ENCODE results near the gene UVRAG.

Gene UVRAG

DNA sequence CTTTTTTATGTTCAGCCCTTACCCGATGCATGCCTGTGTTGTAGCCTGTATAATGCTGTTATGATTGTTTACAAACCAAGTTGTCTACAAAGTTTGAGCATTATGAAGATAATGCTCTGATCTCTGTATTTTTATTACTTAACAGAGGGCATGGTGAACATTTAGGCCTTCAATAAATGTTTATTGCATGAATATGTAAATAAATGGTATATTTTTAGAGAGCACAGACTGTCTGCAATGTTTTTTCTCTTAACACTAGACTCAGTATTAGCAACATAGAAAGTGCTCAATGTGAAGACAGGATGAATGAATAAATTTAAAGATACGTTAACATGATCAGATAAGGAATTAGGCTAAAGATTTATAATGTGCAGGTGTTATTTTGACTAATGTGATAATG is 130.9 kb downstream of the UVRAG start:
- H3K36me3 ChIP-seq (ENCODE audit: control insufficient read depth, insufficient read depth, low read length): no peaks in the 10 kb centered on the region
- no peak overlapping the region for H3K4me3 ChIP-seq (replicated peaks; ENCODE audit: low read depth, low read length)
- no peaks in the 10 kb centered on the region for H3K27me3 ChIP-seq (replicated peaks; ENCODE audit: control insufficient read depth, insufficient read depth, low read length)
- TF ChIP-seq, protein P1, sequence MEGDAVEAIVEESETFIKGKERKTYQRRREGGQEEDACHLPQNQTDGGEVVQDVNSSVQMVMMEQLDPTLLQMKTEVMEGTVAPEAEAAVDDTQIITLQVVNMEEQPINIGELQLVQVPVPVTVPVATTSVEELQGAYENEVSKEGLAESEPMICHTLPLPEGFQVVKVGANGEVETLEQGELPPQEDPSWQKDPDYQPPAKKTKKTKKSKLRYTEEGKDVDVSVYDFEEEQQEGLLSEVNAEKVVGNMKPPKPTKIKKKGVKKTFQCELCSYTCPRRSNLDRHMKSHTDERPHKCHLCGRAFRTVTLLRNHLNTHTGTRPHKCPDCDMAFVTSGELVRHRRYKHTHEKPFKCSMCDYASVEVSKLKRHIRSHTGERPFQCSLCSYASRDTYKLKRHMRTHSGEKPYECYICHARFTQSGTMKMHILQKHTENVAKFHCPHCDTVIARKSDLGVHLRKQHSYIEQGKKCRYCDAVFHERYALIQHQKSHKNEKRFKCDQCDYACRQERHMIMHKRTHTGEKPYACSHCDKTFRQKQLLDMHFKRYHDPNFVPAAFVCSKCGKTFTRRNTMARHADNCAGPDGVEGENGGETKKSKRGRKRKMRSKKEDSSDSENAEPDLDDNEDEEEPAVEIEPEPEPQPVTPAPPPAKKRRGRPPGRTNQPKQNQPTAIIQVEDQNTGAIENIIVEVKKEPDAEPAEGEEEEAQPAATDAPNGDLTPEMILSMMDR (IDR thresholded peaks at IDR 0.05; ENCODE audit: insufficient read depth, low read length, poor library complexity, severe bottlenecking): no peak
- no peak for DNase-seq (ENCODE audit: extremely low read depth, insufficient read length)

DNA sequence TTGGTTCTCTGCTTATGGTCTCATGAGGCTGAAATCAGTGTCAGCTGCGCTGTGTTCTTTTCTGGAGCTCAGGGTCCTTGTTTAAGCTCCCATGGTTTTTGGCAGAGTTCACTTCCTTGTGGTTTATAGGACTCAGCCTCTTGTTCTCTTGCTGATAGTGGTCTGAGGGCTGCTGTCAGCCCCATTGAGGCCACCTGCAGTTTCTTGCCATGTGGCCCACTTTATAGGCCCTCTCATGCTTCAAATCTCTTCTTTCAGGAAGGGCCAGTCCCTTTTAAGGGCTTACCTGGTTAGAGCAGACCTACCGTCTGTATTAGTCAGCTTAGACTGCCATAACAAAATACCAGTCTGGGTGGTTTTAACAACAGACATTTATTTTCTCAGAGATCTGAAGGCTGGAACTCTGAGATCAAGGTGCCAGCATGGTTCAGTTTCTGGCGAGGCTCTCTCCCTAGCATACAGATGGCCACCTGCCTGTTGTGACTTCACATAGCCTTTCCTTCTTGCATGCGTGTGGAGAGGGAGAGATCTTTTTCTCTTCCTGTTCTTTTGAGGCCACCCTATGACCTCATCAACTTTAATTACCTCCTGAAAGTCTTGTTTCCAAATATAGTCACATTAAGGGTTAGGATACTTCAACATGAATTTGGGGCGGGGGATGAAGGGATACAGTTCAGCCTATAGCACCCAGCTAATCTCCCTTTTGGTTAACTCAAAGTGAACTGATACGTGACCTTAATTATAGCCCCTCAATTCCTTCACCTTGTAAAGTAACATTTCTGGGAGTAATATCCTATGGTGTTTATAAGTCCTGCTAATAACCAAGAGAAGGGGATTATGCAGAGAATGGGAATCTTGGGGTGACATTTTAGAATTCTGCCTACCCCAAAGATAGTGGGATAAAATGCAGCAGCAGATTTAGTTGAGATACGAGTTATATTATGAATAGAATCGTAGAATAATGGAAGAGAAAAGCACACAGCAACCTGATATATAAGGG is 131.8 kb downstream of the UVRAG start:
- TF ChIP-seq, protein P1 (IDR thresholded peaks at IDR 0.05; ENCODE audit: insufficient read depth, low read length, poor library complexity, severe bottlenecking): no peak

DNA sequence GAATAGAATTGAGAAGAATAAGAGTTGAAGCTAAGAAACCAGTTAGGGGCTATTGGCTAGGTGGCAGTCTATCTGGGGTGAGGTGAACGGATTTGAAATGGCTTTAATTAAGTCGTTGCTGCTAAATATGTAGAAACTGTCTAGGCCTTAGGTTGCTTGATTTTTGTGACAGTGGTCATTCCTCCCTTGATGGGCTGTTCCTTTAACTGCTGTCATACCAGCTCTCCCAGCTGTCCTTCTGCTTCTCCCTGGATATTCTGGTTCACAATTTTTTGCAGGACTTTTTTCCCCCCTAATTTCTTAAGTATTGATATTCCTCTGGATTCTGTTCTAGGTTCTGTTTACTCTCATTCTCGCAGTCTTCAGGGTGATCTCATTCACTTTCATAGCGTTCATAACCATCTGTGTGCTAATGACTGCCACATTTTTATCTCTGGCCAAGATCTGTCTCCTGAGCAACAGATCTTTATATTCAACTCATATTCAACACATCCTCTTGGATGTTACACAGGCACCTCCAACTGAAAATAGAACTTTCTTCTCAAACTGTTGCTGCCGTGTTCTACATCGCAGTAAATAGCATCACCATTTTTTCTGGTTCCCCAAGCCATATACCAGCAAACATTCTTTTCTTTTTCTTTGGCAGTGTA is 134.1 kb downstream of the UVRAG start:
- no peak overlapping the region for H3K4me3 ChIP-seq (replicated peaks; ENCODE audit: low read depth, low read length)
- DNase-seq (ENCODE audit: extremely low read depth, insufficient read length): no peak
- H3K27me3 ChIP-seq (replicated peaks; ENCODE audit: control insufficient read depth, insufficient read depth, low read length): no peaks in the 10 kb centered on the region
- TF ChIP-seq, protein P1 (IDR thresholded peaks at IDR 0.05; ENCODE audit: insufficient read depth, low read length, poor library complexity, severe bottlenecking): no peak
- no peaks in the 10 kb centered on the region for H3K36me3 ChIP-seq (ENCODE audit: control insufficient read depth, insufficient read depth, low read length)

More for the DNA sequence above, 131.8 kb downstream of the UVRAG start:
- Histone ChIP-seq H3K36me3 (ENCODE audit: control insufficient read depth, insufficient read depth, low read length) (no peaks in the 10 kb centered on the region), H3K4me3 (replicated peaks; ENCODE audit: low read depth, low read length) (no peak overlapping the region), H3K27me3 (replicated peaks; ENCODE audit: control insufficient read depth, insufficient read depth, low read length) (no peaks in the 10 kb centered on the region)
- DNase-seq (ENCODE audit: extremely low read depth, insufficient read length): no peak

DNA sequence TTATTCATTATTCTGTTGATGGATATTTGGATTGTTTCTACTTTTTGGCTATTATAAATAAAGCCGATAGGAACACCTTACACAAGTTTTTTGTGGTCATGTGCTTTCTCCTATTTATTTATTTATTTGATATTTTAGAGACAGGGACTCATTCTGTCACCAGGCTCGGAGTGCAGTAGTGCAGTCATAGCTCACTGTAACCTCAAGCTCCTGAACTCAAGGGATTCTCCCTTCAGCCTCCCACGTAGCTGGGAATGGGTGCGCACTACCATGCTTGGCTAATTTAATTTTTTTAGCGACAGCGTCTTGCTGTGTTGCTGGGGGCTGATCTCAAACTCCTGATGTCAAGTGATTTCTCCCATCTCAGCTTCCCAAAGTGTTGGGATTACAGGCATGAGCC is 135.1 kb downstream of the UVRAG start:
- Histone ChIP-seq H3K36me3 (ENCODE audit: control insufficient read depth, insufficient read depth, low read length) (no peaks in the 10 kb centered on the region; the same call in 1 of the 2 replicates), H3K4me3 (replicated peaks; ENCODE audit: low read depth, low read length) (no peak overlapping the region), H3K27me3 (replicated peaks; ENCODE audit: control insufficient read depth, insufficient read depth, low read length) (no peaks in the 10 kb centered on the region)
- DNase-seq (ENCODE audit: extremely low read depth, insufficient read length): no peak
- TF ChIP-seq, protein P1 (IDR thresholded peaks at IDR 0.05; ENCODE audit: insufficient read depth, low read length, poor library complexity, severe bottlenecking): no peak

DNA sequence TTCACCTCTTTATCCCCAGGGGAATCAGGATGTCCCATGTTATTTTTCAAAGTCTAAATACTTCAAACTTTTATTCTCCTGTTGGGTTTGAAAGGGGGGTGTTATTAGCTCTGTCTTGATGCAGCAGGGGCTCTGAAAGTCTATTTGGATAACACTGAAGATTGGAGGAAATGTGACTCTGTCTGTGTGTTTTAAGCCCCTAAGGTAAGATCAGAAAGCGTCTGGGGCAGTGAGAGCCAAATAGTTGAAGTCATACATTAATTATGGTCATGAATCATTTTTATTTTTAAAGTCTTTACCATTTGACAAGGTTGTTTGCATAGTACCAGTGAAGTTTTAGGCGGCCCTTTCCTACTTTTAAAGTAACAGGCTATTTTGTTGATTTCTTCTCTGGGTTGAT is 139.0 kb downstream of the UVRAG start:
- TF ChIP-seq, protein P1 (IDR thresholded peaks at IDR 0.05; ENCODE audit: insufficient read depth, low read length, poor library complexity, severe bottlenecking): no peak
- no peaks in the 10 kb centered on the region; the same call in 1 of the 2 replicates for H3K36me3 ChIP-seq (ENCODE audit: control insufficient read depth, insufficient read depth, low read length)

More for the DNA sequence above, 139.0 kb downstream of the UVRAG start:
- Histone ChIP-seq H3K27me3 (replicated peaks; ENCODE audit: control insufficient read depth, insufficient read depth, low read length) (no peaks in the 10 kb centered on the region), H3K4me3 (replicated peaks; ENCODE audit: low read depth, low read length) (no peak overlapping the region)
- no peak for DNase-seq (ENCODE audit: extremely low read depth, insufficient read length)
